Activated B cell treated with CpG ODN at 0.5 μM for 24 hours (primary cell): Measurements from ENCODE around the gene DNAH8. TPM values are rescaled to one million over a fixed set of nuclear protein-coding genes. Genes with fewer than 3 reads are reported as not detected.

Experiments used
- ATAC-seq: fragments of 200-7000 bp; cut with Tn5 transposase; one replicate; pipeline ENCODE4 v1.10.0; 2021; ENCODE audit warnings: low read depth, mild to moderate bottlenecking, moderate library complexity
- CTCF ChIA-PET: fragments of 350-600 bp; sonication (Branson Sonifier 250); formaldehyde crosslinking; loops from one replicate; lab custom pipeline; 2021; ENCODE audit warnings: antibody characterized with exemption; lab: Charles Lee
- POLR2A ChIA-PET: fragments of 350-600 bp; sonication (Branson Sonifier 250); formaldehyde crosslinking; loops from one replicate; lab custom pipeline; 2021; ENCODE audit warnings: antibody characterized with exemption; lab: Charles Lee
- DNase-seq: peaks from one replicate; pipeline ENCODE4 v3.0.0; 2022
- H3K27ac Mint-ChIP-seq: one replicate; pipeline ENCODE4 v1.8.0; 2020; ENCODE audit warnings: mixed read lengths
- H3K27me3 Mint-ChIP-seq: one replicate; pipeline ENCODE4 v1.8.0; 2021; ENCODE audit warnings: mixed read lengths
- H3K36me3 Mint-ChIP-seq: one replicate; pipeline ENCODE4 v1.8.0; 2021; ENCODE audit warnings: low read depth, mixed read lengths
- H3K4me1 Mint-ChIP-seq: one replicate; pipeline ENCODE4 v1.8.0; 2021; ENCODE audit warnings: mixed read lengths
- H3K4me3 Mint-ChIP-seq: one replicate; pipeline ENCODE4 v1.8.0; 2020; ENCODE audit warnings: mild to moderate bottlenecking, mixed read lengths
- H3K9me3 Mint-ChIP-seq: one replicate; pipeline ENCODE4 v1.8.0; 2020; ENCODE audit warnings: mixed read lengths
- CTCF ChIP-seq: fragments of 200-600 bp; IDR thresholded peaks from one replicate; pipeline ENCODE4 v1.8.0; 2022; ENCODE audit warnings: antibody characterized with exemption, mild to moderate bottlenecking
- intact Hi-C: fragments of 100-400 bp; cut with micrococcal nuclease; formaldehyde crosslinking; loops from one replicate; pipeline ENCODE4 v1.15.1; 2024
- total RNA-seq: library from RNA; stranded (reverse); gene quantifications from 2 replicates; pipeline ENCODE4 v1.2.3, GENCODE V29; 2022

The DNAH8 gene
- total RNA-seq, 1 donor from 2014 or later, result 2.0 TPM

GRCh38 chr6:38799529-38800184 is 84.5 kb downstream of the DNAH8 start:
- CTCF ChIA-PET, result no interaction called here
- Mint-ChIP-seq H3K4me1 (peaks cover 2% of the 10 kb centered on the region), H3K36me3 (peaks cover 3% of the 10 kb centered on the region), H3K27ac (no peak overlapping the region), H3K4me3 (no peak overlapping the region), H3K9me3 (no peaks in the 10 kb centered on the region), H3K27me3 (peaks cover 10% of the 10 kb centered on the region)
- no peak for DNase-seq
- POLR2A ChIA-PET, result no interaction called here
- ATAC-seq, result no peak
- intact Hi-C loops, result no loop called here
- no peak for TF ChIP-seq CTCF

GRCh38 chr6:38801305-38801704 is 86.2 kb downstream of the DNAH8 start:
- Mint-ChIP-seq H3K27ac (no peak overlapping the region), H3K4me3 (no peak overlapping the region), H3K9me3 (no peaks in the 10 kb centered on the region), H3K36me3 (peaks cover 3% of the 10 kb centered on the region), H3K27me3 (peaks cover 7% of the 10 kb centered on the region), H3K4me1 (peaks cover 2% of the 10 kb centered on the region)
- intact Hi-C loops, result no loop called here
- ChIA-PET CTCF (no interaction called here), POLR2A (no interaction called here)
- DNase-seq (no peak), ATAC-seq (no peak)
- TF ChIP-seq CTCF, result no peak

- Mint-ChIP-seq H3K27ac (no peak overlapping the region), H3K4me1 (peaks cover 2% of the 10 kb centered on the region), H3K27me3 (peaks cover 6% of the 10 kb centered on the region), H3K4me3 (no peak overlapping the region), H3K9me3 (no peaks in the 10 kb centered on the region), H3K36me3 (peaks cover 3% of the 10 kb centered on the region)
- intact Hi-C loops, result no loop called here
- no peak for TF ChIP-seq CTCF
- ATAC-seq (no peak), DNase-seq (no peak)
- CTCF ChIA-PET, result no interaction called here
- POLR2A ChIA-PET, result no interaction called here
Observed at GRCh38 chr6:38802497-38802896, 87.4 kb downstream of the DNAH8 start.

- no peak for TF ChIP-seq CTCF
- no peak for DNase-seq
- ChIA-PET POLR2A (no interaction called here), CTCF (no interaction called here)
- Mint-ChIP-seq H3K27me3 (peaks cover 6% of the 10 kb centered on the region), H3K4me3 (no peak overlapping the region), H3K36me3 (peaks cover 3% of the 10 kb centered on the region), H3K27ac (no peak overlapping the region), H3K4me1 (peaks cover 2% of the 10 kb centered on the region), H3K9me3 (no peaks in the 10 kb centered on the region)
- ATAC-seq, result no peak
- intact Hi-C loops, result no loop called here
Observed at GRCh38 chr6:38803129-38803528, 88.0 kb downstream of the DNAH8 start.

- Mint-ChIP-seq H3K27me3 (peaks cover 6% of the 10 kb centered on the region), H3K36me3 (peaks cover 3% of the 10 kb centered on the region), H3K4me3 (no peak overlapping the region), H3K9me3 (no peaks in the 10 kb centered on the region), H3K4me1 (peaks cover 2% of the 10 kb centered on the region), H3K27ac (no peak overlapping the region)
- DNase-seq (no peak), ATAC-seq (no peak)
- ChIA-PET POLR2A (no interaction called here), CTCF (no interaction called here)
- intact Hi-C loops, result no loop called here
- TF ChIP-seq CTCF, result no peak
Observed at GRCh38 chr6:38804358-38804757, 89.2 kb downstream of the DNAH8 start.
